Hepatocyte (in vitro differentiated cells): ENCODE data around the gene TPK1.

Experiments used
- CTCF ChIP-seq: fragments of 200-600 bp; sonication (generic); IDR thresholded peaks from 2 replicates; pipeline ENCODE4 v1.5.1; 2016; ENCODE audit warnings: antibody characterized with exemption, mild to moderate bottlenecking; ENCODE audit not compliant: poor library complexity
- EZH2 ChIP-seq: fragments of 200-600 bp; sonication (generic); IDR thresholded peaks from 2 replicates; pipeline ENCODE4 v1.6.1; 2016; ENCODE audit warnings: antibody characterized with exemption, mild to moderate bottlenecking, borderline replicate concordance
- EZH2phosphoT487 ChIP-seq: fragments of 200-600 bp; sonication (generic); IDR thresholded peaks from one replicate; pipeline ENCODE4 v1.6.1; 2018; ENCODE audit warnings: antibody characterized with exemption, mild to moderate bottlenecking, low read depth, moderate library complexity; ENCODE audit not compliant: unreplicated experiment, severe bottlenecking

GRCh38 chr7:144459635-144460034 lies 376.2 kb downstream of the TPK1 start:
- TF ChIP-seq CTCF (no peak), EZH2 (no peak), EZH2phosphoT487 (no peak)
